Measurements from ENCODE around the gene CDC73. TPM values are rescaled to one million over a fixed set of nuclear protein-coding genes. Genes with fewer than 3 reads are reported as not detected.

CDC73 gene
- total RNA-seq, 1 experiment from 2014 or later, result 78.2 TPM

- CTCF ChIA-PET, result no interaction called here
- BruUV-seq (replicated peaks), result no TSS peak
- peaks cover 16% of the 10 kb centered on the region for H3K36me3 ChIP-seq (ENCODE audit: control insufficient read depth, insufficient read depth, low read length)
- ATAC-seq (no peak), DNase-seq (ENCODE audit: low read depth, low spot score) (no peak)
- no peaks in the 10 kb centered on the region for H3K27me3 ChIP-seq (ENCODE audit: control insufficient read depth, insufficient read depth, low read length)
- no peaks in the 10 kb centered on the region for H3K9me3 ChIP-seq (ENCODE audit: control insufficient read depth, insufficient read depth, low read depth, low read length)
- no peaks in the 10 kb centered on the region for H3K4me1 ChIP-seq (ENCODE audit: control insufficient read depth, insufficient read depth, low read length)
- no peak overlapping the region for H3K27ac ChIP-seq (ENCODE audit: low read length)
- intact Hi-C loops (cut with micrococcal nuclease; ENCODE audit: unreplicated experiment), result no loop called here
- in situ Hi-C loops (cut with HindIII; ENCODE audit: low pct_unique_long_range_greater_than_20kb, low sequenced_read_pairs), result no loop called here
- TF ChIP-seq POLR2AphosphoS5 (IDR thresholded peaks at IDR 0.05; ENCODE audit: low read depth, low read length) (no peak), TCF7L2 (IDR thresholded peaks at IDR 0.05; ENCODE audit: low read depth, low read length) (no peak), SIN3A (IDR thresholded peaks at IDR 0.05; ENCODE audit: borderline replicate concordance, insufficient read depth, low read depth, low read length) (no peak)
- TF ChIP-seq, protein P1, sequence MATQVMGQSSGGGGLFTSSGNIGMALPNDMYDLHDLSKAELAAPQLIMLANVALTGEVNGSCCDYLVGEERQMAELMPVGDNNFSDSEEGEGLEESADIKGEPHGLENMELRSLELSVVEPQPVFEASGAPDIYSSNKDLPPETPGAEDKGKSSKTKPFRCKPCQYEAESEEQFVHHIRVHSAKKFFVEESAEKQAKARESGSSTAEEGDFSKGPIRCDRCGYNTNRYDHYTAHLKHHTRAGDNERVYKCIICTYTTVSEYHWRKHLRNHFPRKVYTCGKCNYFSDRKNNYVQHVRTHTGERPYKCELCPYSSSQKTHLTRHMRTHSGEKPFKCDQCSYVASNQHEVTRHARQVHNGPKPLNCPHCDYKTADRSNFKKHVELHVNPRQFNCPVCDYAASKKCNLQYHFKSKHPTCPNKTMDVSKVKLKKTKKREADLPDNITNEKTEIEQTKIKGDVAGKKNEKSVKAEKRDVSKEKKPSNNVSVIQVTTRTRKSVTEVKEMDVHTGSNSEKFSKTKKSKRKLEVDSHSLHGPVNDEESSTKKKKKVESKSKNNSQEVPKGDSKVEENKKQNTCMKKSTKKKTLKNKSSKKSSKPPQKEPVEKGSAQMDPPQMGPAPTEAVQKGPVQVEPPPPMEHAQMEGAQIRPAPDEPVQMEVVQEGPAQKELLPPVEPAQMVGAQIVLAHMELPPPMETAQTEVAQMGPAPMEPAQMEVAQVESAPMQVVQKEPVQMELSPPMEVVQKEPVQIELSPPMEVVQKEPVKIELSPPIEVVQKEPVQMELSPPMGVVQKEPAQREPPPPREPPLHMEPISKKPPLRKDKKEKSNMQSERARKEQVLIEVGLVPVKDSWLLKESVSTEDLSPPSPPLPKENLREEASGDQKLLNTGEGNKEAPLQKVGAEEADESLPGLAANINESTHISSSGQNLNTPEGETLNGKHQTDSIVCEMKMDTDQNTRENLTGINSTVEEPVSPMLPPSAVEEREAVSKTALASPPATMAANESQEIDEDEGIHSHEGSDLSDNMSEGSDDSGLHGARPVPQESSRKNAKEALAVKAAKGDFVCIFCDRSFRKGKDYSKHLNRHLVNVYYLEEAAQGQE (IDR thresholded peaks at IDR 0.05; ENCODE audit: insufficient read depth in 1 of 2, low read depth in 2 of 2, low read length in 1 of 2), result no peak
- TF ChIP-seq, protein P2, sequence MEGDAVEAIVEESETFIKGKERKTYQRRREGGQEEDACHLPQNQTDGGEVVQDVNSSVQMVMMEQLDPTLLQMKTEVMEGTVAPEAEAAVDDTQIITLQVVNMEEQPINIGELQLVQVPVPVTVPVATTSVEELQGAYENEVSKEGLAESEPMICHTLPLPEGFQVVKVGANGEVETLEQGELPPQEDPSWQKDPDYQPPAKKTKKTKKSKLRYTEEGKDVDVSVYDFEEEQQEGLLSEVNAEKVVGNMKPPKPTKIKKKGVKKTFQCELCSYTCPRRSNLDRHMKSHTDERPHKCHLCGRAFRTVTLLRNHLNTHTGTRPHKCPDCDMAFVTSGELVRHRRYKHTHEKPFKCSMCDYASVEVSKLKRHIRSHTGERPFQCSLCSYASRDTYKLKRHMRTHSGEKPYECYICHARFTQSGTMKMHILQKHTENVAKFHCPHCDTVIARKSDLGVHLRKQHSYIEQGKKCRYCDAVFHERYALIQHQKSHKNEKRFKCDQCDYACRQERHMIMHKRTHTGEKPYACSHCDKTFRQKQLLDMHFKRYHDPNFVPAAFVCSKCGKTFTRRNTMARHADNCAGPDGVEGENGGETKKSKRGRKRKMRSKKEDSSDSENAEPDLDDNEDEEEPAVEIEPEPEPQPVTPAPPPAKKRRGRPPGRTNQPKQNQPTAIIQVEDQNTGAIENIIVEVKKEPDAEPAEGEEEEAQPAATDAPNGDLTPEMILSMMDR (IDR thresholded peaks at IDR 0.05), result no peak
- POLR2A ChIA-PET, result no interaction called here
- H3K4me3 ChIP-seq (ENCODE audit: low read depth in 2 of 2, low read length in 2 of 2), result no peak overlapping the region
Observed at GRCh38 chr1:193249187-193249586, 127.4 kb downstream of the CDC73 start.

DNA sequence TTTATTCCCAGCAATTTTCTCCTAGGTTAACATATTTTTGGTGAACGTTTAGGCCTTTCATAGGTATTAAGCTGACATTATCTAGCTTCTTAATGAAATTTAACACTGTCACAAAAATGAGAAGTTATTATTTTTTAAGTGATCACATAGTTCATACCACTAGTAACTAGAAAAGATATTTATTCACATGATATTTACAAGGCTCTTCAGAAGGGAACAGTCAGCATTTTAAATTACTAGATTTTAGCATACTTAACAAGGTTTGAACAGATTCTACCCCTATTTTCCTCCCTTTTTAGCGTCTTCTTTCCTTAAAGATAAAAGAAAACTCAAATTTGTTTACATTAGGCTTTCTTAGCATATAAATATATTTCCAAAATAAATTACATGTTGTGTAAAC is 130.1 kb downstream of the CDC73 start:
- ChIA-PET CTCF (no interaction called here), POLR2A (interaction anchor here (0.7 kb wide), 1 partner anchor 543 kb away, joined by 3 read pairs; no protein-coding TSS in a partner anchor)
- Histone ChIP-seq H3K9me3 (ENCODE audit: control insufficient read depth, insufficient read depth, low read depth, low read length) (no peaks in the 10 kb centered on the region), H3K4me1 (ENCODE audit: control insufficient read depth, insufficient read depth, low read length) (no peaks in the 10 kb centered on the region), H3K27me3 (ENCODE audit: control insufficient read depth, insufficient read depth, low read length) (no peaks in the 10 kb centered on the region), H3K36me3 (ENCODE audit: control insufficient read depth, insufficient read depth, low read length) (peaks cover 13% of the 10 kb centered on the region), H3K4me3 (ENCODE audit: low read depth in 2 of 2, low read length in 2 of 2) (no peak overlapping the region), H3K27ac (ENCODE audit: low read length) (no peak overlapping the region)
- no peak for ATAC-seq
- intact Hi-C loops (cut with micrococcal nuclease; ENCODE audit: unreplicated experiment), result no loop called here
- TF ChIP-seq, protein P1 (IDR thresholded peaks at IDR 0.05; ENCODE audit: insufficient read depth in 1 of 2, low read depth in 2 of 2, low read length in 1 of 2), result no peak
- TF ChIP-seq POLR2AphosphoS5 (IDR thresholded peaks at IDR 0.05; ENCODE audit: low read depth, low read length), result no peak
- TF ChIP-seq, protein P2 (IDR thresholded peaks at IDR 0.05), result no peak
- TF ChIP-seq SIN3A (IDR thresholded peaks at IDR 0.05; ENCODE audit: borderline replicate concordance, insufficient read depth, low read depth, low read length), result no peak
- TF ChIP-seq TCF7L2 (IDR thresholded peaks at IDR 0.05; ENCODE audit: low read depth, low read length), result no peak
- in situ Hi-C loops (cut with HindIII; ENCODE audit: low pct_unique_long_range_greater_than_20kb, low sequenced_read_pairs), result no loop called here
- BruUV-seq (replicated peaks), result no TSS peak
- no peak for DNase-seq (ENCODE audit: low read depth, low spot score)
